Astrocyte of the spinal cord (primary cell): ENCODE data around the gene VWF.

Experiments
- DNase-seq: peaks from one replicate; pipeline ENCODE4 v3.0.0; 2011; ENCODE audit warnings: low read depth, low spot score
- H3K4me3 ChIP-seq: 2 replicates; pipeline ENCODE4 v1.5.1; 2011; ENCODE audit warnings: low read depth, mild to moderate bottlenecking, low read length, moderate library complexity
- CTCF ChIP-seq: IDR thresholded peaks from 2 replicates; pipeline ENCODE4 v1.5.1; 2012; ENCODE audit warnings: low read depth, mild to moderate bottlenecking, low read length, inconsistent platforms
- in situ Hi-C: cut with HindIII; loops from 2 replicates; pipeline ENCODE4 v1.10.0; 2017; ENCODE audit warnings: low sequenced_read_pairs

VWF gene

GRCh38 chr12:6124411-6125309 is at the start of gene VWF:
TSS of gene VWF (minus strand) at chr12:6124670. CDS start at chr12:6123196, 1,474 bp downstream.
- TF ChIP-seq CTCF: no peak
- in situ Hi-C loops: no loop called here
- no peak for DNase-seq
- H3K4me3 ChIP-seq: no peak within 1 kb of the TSS

- no peak for DNase-seq
- in situ Hi-C loops: no loop called here
- H3K4me3 ChIP-seq: no peak overlapping the region
- TF ChIP-seq CTCF: no peak
These were observed 48.4 kb upstream of the VWF start for GRCh38 chr12:6172862-6173261.

GRCh38 chr12:6172086-6172485 is 47.6 kb upstream of the VWF start:
- H3K4me3 ChIP-seq: no peak overlapping the region
- TF ChIP-seq CTCF: no peak
- in situ Hi-C loops: no loop called here
- no peak for DNase-seq

GRCh38 chr12:6171409-6172015 is 47.0 kb upstream of the VWF start:
- DNase-seq: no peak
- in situ Hi-C loops: no loop called here

GRCh38 chr12:6167327-6168280 is 43.1 kb upstream of the VWF start:
- H3K4me3 ChIP-seq: no peak overlapping the region
- no peak for TF ChIP-seq CTCF
- in situ Hi-C loops: no loop called here
- peak; percentile 94 for DNase-seq

More at GRCh38 chr12:6171409-6172015, 47.0 kb upstream of the VWF start:
- no peak overlapping the region for H3K4me3 ChIP-seq
- no peak for TF ChIP-seq CTCF

GRCh38 chr12:6166808-6167207 is 42.3 kb upstream of the VWF start:
- DNase-seq: no peak
- in situ Hi-C loops: no loop called here
- H3K4me3 ChIP-seq: no peak overlapping the region
- TF ChIP-seq CTCF: no peak
